GM04504 (cell line): ENCODE measurements around the gene PACRG.

Source experiments
- DNase-seq: peaks from one replicate; pipeline ENCODE4 v3.0.0-alpha.2; 2012; ENCODE audit warnings: low read depth

The PACRG gene

DNA sequence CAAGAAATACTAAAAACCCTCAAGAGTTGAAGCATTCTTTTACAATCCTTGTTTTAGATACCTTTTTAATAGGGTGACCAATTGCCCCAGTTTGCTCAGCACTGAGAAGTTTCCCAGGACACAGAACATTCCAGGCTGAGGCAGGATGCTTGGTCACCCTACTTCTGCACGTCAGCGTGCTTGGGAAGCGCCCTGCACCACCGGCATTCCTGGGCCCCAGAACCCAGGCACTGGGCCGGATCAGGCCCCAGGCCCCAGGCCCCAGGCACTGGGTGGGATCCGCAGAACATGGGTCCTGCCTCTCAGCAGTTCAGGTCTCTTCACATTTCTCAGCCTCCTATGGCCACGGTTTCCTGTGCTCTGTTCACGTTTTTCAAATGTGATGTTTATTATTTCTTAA is 472.9 kb downstream of the PACRG start:
- DNase-seq = no peak

GRCh38 chr6:163201855-163202254 is 474.1 kb downstream of the PACRG start:
- no peak for DNase-seq

DNA sequence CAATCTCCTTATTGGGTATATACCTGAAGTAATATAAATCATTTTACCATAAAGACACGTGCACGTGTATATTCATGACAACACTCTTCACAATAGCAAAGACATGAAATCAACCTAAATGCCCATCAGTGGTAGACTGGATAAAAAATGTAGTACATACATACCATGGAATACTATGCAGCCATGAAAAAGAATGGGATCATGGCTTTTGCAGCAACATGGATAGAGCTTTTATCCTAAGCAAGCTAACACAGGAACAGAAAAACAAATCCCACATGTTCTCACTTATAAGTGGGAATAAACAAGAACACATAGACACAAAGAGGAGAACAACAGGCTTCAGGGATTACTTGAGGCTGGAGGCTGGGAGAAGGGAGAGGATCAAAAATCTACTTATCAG is 478.4 kb downstream of the PACRG start:
- DNase-seq = no peak

DNA sequence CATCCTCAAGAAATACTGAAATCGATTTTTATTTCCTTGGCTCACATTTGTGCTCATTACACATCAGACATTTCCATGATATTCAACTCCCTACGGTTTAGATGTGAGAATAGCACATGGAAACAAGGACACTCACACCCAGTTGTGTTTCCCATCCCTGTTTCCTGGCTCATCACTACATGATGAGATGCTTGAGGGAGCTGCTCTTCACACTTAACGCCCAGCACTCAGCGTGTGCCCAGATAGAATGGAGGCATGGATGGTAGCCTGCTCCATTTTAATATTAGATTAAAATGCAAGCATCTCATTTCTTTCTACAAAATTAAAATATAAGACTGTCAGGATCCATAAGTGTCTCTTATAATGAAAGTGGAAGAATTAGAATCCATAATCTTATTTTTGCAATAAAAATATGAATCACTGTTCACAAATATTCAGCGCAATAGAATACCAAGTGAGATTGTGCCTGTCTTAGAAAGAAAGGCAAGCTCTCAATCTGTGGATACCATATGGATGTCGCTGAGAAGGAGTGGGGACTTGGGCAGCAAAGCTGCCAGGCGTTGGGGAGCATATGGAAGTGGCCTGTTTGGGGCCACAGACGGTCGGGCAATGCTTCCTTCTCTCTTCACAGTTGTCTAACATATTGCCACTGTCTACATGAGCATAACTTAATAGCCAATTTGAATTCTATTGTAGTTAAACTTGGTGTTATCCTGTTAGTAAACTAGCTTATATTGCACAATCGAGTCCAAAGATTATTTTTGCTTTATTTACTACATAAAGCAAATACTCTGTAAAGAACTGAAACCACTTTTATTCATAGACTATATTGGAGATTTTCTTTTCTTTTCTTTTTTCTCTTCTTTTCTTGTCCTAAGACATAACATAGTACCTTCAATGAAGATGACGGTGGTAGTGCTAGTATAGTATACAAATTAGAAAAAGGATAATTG is 479.9 kb downstream of the PACRG start:
- DNase-seq = no peak

- DNase-seq = no peak
Measured at GRCh38 chr6:163209005-163209404, 481.2 kb downstream of the PACRG start.

DNA sequence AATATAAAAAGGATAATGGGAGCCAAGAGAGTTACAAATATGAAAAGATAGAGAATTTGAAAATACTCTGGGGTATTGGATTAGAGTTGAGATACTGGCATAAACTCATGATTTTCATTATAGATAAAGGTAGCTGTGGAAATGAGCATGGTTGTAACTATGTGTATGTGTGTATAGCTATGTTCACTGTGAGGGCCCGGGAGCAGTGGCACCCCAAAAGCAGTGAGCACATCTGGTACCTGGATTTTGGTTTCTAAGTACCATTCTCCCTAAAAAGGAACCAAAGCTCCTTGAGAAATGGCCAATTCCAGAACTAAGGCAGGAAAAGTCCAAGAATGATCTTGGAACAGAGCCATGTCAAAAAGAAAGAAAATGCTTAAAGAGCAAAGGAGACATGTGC is 484.3 kb downstream of the PACRG start:
- DNase-seq = no peak

DNA sequence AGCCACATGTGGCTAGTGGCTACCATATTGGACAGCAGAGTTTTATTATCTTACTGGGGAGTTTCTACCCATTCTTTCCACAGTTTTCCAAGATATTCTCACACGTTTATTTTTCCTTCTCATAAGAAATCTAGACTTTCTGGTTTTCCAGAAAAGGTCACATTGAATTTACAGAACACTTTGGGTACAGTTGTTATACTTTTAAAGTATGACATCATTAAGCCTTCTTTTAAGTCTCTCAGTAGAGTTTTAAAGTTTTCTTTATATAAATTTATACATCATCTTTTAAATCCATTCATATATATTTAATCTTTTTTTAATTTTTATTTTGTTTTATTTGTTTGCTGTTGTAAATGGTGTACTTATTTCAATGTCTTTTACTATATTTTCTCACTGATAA is 486.5 kb downstream of the PACRG start:
- no peak for DNase-seq

DNA sequence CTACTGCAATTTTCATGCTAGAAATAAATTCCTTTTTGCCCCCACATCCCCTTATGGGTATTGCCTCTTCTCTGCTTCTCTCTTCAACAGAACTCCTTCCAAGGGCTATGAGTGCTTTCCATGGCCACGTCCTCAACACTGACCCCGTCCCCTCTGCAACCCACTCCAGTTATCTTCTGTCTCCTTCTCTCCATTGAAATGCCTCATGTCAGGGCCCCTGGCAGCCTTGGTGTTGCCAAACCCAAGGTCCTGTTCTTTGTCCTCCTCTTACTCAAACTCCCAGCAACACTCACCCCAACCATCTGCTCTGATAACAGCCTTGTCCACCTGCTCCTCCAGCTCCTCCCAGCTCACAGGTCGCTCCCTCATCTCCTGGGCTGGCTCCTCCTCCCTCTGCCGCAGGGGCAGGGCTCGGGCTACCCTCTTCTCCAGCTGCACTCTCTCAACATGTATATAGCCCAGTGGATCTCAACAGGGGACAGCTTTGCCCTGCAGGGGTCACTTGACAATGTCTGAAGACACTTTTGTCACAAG is 490.7 kb downstream of the PACRG start:
- no peak for DNase-seq

DNA sequence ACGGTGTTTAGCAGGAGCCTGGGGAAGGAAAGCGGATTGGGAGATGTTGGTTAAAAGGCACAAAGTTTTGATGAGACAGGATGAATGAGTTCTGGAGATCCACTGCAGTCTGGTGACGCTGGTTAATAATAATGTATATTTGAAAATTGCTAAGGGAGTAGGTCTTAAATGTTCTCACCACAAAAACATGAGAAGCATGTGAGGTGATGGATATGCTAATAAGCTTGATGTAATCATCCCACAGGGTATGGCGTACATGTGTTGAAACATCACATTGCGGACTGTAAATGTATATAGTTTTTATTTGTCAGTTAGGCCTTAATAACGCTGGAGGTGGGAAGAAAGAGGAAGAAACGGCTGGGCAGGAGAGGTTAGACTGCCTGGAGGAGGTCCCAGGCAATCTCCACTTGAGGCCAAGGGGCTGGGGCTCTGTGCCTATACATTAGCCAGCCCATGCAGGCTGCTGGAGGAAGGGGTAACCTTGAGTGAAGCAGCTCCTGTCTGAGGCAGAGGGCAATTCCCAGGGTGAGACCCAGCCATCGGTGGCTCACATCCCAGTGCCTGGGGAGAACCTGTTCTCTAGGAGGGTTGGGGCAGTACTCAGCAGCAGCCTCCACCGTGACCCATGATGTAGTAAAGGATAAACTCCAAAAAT is 498.5 kb downstream of the PACRG start:
- no peak for DNase-seq

DNA sequence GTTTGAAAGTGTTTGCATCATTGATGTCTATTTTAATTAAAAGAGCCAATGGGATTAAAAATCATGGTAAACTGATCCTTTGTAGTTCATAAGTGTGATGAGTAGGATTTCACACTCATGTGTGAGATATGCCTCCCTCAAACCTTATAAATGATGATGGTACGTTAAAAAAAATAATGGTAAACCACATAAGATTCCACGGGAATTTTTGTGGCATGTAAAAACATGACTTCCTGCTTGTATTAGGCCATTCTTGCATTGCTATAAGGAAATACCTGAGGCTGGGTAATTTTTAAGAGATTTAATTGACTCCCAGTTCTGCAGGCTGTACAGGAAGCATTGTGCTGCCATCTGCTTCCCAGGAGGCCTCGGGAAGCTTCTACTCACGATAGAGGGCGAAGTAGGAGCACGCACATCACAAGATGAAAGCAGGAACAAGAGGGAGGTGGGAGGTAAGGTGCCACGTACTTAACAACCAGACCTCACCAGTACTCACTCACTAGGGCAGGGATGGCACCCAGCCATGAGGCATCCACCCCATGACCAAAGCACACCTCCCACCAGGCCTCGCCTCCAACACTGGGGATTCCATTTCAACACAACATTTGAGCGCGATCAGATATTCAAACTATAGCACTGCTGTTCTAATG is 499.2 kb downstream of the PACRG start:
- DNase-seq = no peak

DNA sequence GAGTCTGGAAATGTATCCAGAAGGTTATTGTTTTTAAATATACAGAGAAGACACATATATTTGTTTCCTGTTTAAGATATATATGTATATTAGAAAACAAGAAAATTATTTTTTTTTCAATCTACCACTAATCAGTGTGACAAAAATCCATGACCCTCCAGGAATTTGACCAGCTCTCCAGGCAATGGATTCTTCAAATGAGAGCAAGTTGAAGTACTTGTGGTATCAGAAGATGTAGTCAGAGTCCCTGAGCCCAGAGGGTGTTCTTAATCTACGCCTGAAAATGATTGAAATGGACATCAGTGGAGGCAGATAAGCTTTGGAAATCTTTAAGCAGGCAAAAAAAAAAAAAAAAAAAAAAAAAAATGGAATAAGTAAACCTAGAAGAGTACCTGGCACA is 500.3 kb downstream of the PACRG start:
- no peak for DNase-seq

- DNase-seq = no peak
Measured at GRCh38 chr6:163229050-163229449, 501.3 kb downstream of the PACRG start.

DNA sequence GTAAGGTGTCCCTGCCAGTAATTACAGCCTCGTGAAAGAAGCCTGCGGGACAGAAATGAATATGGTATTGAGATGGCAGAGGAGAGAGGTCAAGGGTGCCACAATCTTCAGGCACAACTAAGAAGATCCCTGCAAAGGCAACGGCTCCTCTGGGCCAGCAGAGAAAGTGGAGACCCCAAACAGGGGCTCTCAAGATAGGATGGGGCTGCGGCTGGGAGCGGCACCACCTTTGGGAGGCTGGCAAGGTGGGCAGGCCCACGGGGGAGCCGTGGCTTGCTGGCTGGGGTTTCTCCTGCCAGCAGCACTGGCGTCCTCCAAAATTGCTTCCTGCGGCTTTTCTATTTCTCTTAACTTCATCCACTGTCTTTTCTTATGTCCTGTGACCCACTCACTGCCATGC is 503.1 kb downstream of the PACRG start:
- DNase-seq = no peak

GRCh38 chr6:163231356-163232014 is 503.7 kb downstream of the PACRG start:
- DNase-seq = no peak

DNA sequence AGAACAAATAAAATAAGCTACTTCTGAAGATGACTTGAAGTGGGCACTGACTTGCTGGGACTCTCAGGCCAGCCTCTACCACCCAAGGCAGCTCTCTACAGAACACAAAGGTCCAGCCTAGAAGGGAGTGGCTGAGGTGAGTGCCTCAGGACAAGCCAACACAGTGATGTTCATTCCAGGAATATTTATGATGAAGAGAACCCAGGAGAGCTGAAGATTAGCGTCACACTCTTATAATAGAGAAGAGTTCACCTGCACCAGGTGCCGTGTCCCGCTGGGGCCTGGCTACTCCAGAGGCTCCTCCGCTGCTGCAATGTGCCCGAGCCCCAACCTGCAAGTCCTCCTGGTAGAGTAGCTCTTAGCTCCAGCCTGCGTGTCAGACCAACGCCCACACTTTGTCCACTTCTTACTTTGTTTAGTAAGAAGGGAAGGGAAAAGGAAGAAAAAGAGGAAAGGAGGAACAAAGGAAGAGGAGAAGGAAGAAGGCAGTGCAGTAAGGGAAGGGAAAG is 504.3 kb downstream of the PACRG start:
- DNase-seq = no peak

- DNase-seq = no peak
Measured at GRCh38 chr6:163232649-163233048, 504.9 kb downstream of the PACRG start.

GRCh38 chr6:163237110-163237509 is 509.3 kb downstream of the PACRG start:
- no peak for DNase-seq

DNA sequence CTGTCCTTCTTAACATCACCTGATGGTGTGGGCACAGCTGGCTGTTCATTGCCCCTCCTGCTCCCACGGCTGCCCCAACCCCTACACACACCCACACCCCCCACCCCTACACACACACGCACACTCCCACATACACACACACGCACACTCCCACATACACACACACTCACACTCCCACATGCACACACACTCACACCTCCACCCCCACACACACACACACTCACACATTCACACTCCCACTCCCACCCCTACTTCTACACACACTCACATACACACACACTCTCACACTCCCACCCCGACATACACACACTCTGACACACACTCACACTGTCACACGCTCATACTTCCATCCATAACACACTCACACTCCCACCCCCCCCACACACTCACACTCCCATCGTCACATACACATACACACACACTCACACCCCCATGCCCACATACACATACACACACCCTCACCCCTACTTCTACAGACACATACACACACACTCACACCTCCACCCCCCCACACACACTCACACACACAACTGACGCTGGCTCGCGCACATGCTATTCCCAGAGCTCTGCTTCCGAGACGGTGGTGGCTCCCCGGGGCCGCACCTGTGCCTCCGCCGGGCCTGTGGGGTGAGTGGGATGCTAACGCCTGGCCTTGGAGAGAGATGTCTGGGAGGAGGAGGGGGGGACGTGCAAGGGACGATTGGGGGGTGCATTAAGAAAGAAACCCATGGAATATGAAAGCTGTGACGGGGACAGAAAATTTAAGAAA is 512.0 kb downstream of the PACRG start:
- DNase-seq = no peak

DNA sequence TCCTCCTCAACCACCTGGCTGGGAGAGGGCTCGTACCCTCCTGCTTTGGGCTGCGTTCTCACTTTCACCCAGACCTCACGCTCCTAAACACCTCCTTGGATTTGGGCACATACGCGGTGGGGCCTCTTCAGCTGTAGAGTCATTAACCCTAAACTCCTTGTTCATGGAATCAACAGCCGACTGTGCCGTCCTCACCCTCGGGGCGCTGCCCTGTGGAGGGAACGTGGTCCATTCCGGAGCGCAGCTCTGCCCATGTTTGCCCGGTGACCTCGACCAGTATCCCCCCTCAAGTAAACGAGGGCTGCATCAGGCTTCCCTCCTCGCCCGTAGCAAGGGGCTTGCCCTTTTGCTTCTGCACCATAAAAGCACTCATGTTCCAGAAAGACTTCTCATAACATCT is 512.8 kb downstream of the PACRG start:
- DNase-seq = no peak

DNA sequence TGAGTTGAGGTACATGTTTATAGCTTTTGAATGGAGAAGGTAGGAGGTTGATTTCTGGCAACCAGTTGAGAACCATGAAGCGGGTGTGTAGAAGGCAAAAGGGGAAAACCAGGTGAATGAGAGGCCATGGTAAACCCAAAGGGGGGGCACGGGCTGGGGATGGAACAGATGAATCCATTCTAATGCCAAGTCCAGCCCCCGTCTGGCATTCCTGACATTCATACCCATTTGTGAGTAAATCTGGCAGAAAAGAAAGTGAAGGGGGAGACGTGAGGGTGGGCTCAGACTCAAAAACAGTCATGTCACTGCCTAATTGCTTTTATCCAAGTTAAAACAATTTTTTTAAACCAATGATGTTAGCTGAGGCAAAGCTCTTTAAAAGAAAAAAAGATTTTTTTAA is 513.9 kb downstream of the PACRG start:
- no peak for DNase-seq

DNA sequence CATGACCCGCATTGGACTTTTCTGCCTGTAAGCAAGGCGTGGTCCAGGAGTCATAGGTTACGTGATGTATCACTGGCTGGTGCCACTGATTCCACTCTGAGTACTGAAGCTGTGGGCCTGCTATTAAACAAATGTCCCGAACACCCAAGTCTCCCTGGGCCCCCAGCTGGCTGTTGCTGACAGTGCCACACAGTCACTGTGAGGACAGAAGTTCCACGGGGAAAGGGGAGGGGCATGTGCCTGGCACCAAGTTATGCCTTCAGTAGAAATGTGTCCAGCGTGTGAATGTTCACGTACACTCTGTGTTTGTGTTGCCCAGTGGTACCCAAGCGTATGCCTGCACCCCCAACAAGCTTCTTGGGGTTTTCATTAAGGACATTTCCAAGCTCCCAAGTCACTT is 515.3 kb downstream of the PACRG start:
- DNase-seq = no peak
